PFSK-1 (cell line): ENCODE measurements around the gene EXO1.

Experiments
- FOXP2 ChIP-seq: optimal IDR thresholded peaks from 2 replicates; pipeline ENCODE3; 2011; ENCODE audit warnings: borderline replicate concordance, control low read depth, inconsistent platforms; ENCODE audit not compliant: insufficient read depth; ENCODE audit errors: extremely low read length, extremely low read depth
- POLR2AphosphoS5 ChIP-seq: IDR thresholded peaks from 2 replicates; pipeline ENCODE4 v1.6.1; 2012; ENCODE audit warnings: low read depth, mild to moderate bottlenecking, control low read depth, low read length, moderate library complexity
- REST ChIP-seq, 2 experiments: IDR thresholded peaks; 2 replicates each; pipeline versions ENCODE4 v1.6.1 to v1.8.0; 2011 to 2012; ENCODE audit warnings: low read depth in 2 of 2, low read length in 2 of 2, control low read depth in 1 of 2, inconsistent platforms in 1 of 2, mild to moderate bottlenecking in 1 of 2, moderate library complexity in 1 of 2; ENCODE audit not compliant: insufficient read depth in 1 of 2
- SIN3A ChIP-seq: IDR thresholded peaks from 2 replicates; pipeline ENCODE4 v1.6.1; 2012; ENCODE audit warnings: mild to moderate bottlenecking, low read length, moderate library complexity, borderline replicate concordance; ENCODE audit not compliant: insufficient read depth
- TAF1 ChIP-seq: IDR thresholded peaks from 2 replicates; pipeline ENCODE4 v1.6.1; 2012; ENCODE audit warnings: low read length, control low read depth, borderline replicate concordance; ENCODE audit not compliant: insufficient read depth

The EXO1 gene

GRCh38 chr1:241870746-241871430, 22.9 kb downstream of the EXO1 start:
- TF ChIP-seq SIN3A: no peak
- TF ChIP-seq TAF1: no peak
- no peak for TF ChIP-seq FOXP2
- no peak for TF ChIP-seq REST (IDR thresholded peaks at IDR 0.05; ENCODE audit: insufficient read depth in 1 of 2, low read depth in 2 of 2, low read length in 2 of 2)
- no peak for TF ChIP-seq POLR2AphosphoS5

GRCh38 chr1:241881440-241881839, 33.4 kb downstream of the EXO1 start:
- TF ChIP-seq TAF1 (no peak), POLR2AphosphoS5 (no peak), FOXP2 (no peak), REST (IDR thresholded peaks at IDR 0.05; ENCODE audit: insufficient read depth in 1 of 2, low read depth in 2 of 2, low read length in 2 of 2) (no peak), SIN3A (no peak)

- TF ChIP-seq REST (IDR thresholded peaks at IDR 0.05; ENCODE audit: insufficient read depth in 1 of 2, low read depth in 2 of 2, low read length in 2 of 2): no peak
- TF ChIP-seq FOXP2: no peak
Observed at GRCh38 chr1:241883159-241883558, 35.2 kb downstream of the EXO1 start.

- TF ChIP-seq TAF1: no peak
- no peak for TF ChIP-seq FOXP2
- TF ChIP-seq SIN3A: no peak
- TF ChIP-seq REST (IDR thresholded peaks at IDR 0.05; ENCODE audit: insufficient read depth in 1 of 2, low read depth in 2 of 2, low read length in 2 of 2): no peak
- TF ChIP-seq POLR2AphosphoS5: no peak
Observed at GRCh38 chr1:241888232-241888631, 40.2 kb downstream of the EXO1 start.

- TF ChIP-seq REST (IDR thresholded peaks at IDR 0.05; ENCODE audit: insufficient read depth in 1 of 2, low read depth in 2 of 2, low read length in 2 of 2): no peak
- TF ChIP-seq SIN3A: no peak
Observed at GRCh38 chr1:241891296-241891695, 43.3 kb downstream of the EXO1 start.
